HUES6 (cell line): Measurements from ENCODE around the gene PTPRU.
"Not testable (repeated sequence)": the region's sequence is repeated elsewhere in the genome, so short reads cannot be mapped to it uniquely, and the experiment has no call there.

Source experiments
- H3K27ac ChIP-seq: 2 replicates; pipeline ENCODE4 v1.7.0; 2013; ENCODE audit warnings: low read depth, mild to moderate bottlenecking, low read length, inconsistent platforms
- H3K27me3 ChIP-seq: 2 replicates; pipeline ENCODE4 v1.6.1; 2013; ENCODE audit warnings: low read length; ENCODE audit not compliant: control insufficient read depth, insufficient read depth
- H3K36me3 ChIP-seq: 2 replicates; pipeline ENCODE4 v1.6.1; 2013; ENCODE audit warnings: low read length; ENCODE audit not compliant: control insufficient read depth, insufficient read depth
- H3K4me1 ChIP-seq: 2 replicates; pipeline ENCODE4 v1.6.1; 2013; ENCODE audit warnings: low read length; ENCODE audit not compliant: control insufficient read depth, insufficient read depth
- H3K4me3 ChIP-seq: 2 replicates; pipeline ENCODE4 v1.5.1; 2013; ENCODE audit warnings: low read depth, low read length
- H3K9ac ChIP-seq: one replicate; pipeline ENCODE4 v1.6.1; 2013; ENCODE audit warnings: mild to moderate bottlenecking, low read length
- H3K9me3 ChIP-seq: 2 replicates; pipeline ENCODE4 v1.6.1; 2013; ENCODE audit warnings: low read depth, low read length; ENCODE audit not compliant: control insufficient read depth, insufficient read depth

PTPRU gene

GRCh38 chr1:29291756-29292155 is 55.4 kb downstream of the PTPRU start:
- Histone ChIP-seq H3K4me1 (no peaks in the 10 kb centered on the region), H3K36me3 (peaks cover 16% of the 10 kb centered on the region), H3K4me3 (no peak overlapping the region), H3K9me3 (no peaks in the 10 kb centered on the region), H3K27ac (no peak overlapping the region), H3K9ac (no peak overlapping the region), H3K27me3 (no peaks in the 10 kb centered on the region)

- H3K9me3 ChIP-seq: no peaks in the 10 kb centered on the region
- H3K4me3 ChIP-seq: no peak overlapping the region
- H3K4me1 ChIP-seq: no peaks in the 10 kb centered on the region
- no peaks in the 10 kb centered on the region for H3K27me3 ChIP-seq
- H3K27ac ChIP-seq: no peak overlapping the region
- H3K36me3 ChIP-seq: peaks cover 16% of the 10 kb centered on the region
- H3K9ac ChIP-seq: no peak overlapping the region
These were observed 56.0 kb downstream of the PTPRU start for GRCh38 chr1:29292344-29292743.

GRCh38 chr1:29297450-29297849 is 61.1 kb downstream of the PTPRU start:
- Histone ChIP-seq H3K27me3 (no peaks in the 10 kb centered on the region), H3K9me3 (no peaks in the 10 kb centered on the region), H3K4me1 (peaks cover 10% of the 10 kb centered on the region; the same call in 1 of the 2 replicates), H3K27ac (no peak overlapping the region), H3K36me3 (peaks cover 9% of the 10 kb centered on the region), H3K9ac (no peak overlapping the region), H3K4me3 (no peak overlapping the region)

- Histone ChIP-seq H3K27ac (no peak overlapping the region), H3K4me3 (no peak overlapping the region), H3K36me3 (peaks cover 8% of the 10 kb centered on the region), H3K9me3 (no peaks in the 10 kb centered on the region), H3K9ac (no peak overlapping the region), H3K27me3 (no peaks in the 10 kb centered on the region), H3K4me1 (peaks cover 13% of the 10 kb centered on the region)
These were observed 61.9 kb downstream of the PTPRU start for GRCh38 chr1:29298246-29298645.

GRCh38 chr1:29299446-29299845 is 63.1 kb downstream of the PTPRU start:
- H3K4me1 ChIP-seq: peaks cover 13% of the 10 kb centered on the region
- no peaks in the 10 kb centered on the region for H3K9me3 ChIP-seq
- 0 out of 2 replicates have a peak, but pooled peaks cover 9% of the 10 kb centered on the region for H3K36me3 ChIP-seq
- no peaks in the 10 kb centered on the region for H3K27me3 ChIP-seq
- no peak overlapping the region for H3K4me3 ChIP-seq
- H3K27ac ChIP-seq: no peak overlapping the region
- H3K9ac ChIP-seq: no peak overlapping the region

- Histone ChIP-seq H3K36me3 (peaks cover 26% of the 10 kb centered on the region; the same call in 1 of the 2 replicates), H3K4me1 (peaks cover 17% of the 10 kb centered on the region)
- H3K4me3 ChIP-seq, H3K9ac ChIP-seq, H3K27me3 ChIP-seq, H3K27ac ChIP-seq, H3K9me3 ChIP-seq: not testable (repeated sequence)
These were observed 65.4 kb downstream of the PTPRU start for GRCh38 chr1:29301732-29302131.

GRCh38 chr1:29303201-29304024 is 67.1 kb downstream of the PTPRU start:
- peaks cover 17% of the 10 kb centered on the region for H3K4me1 ChIP-seq
- H3K36me3 ChIP-seq: peaks cover 30% of the 10 kb centered on the region
- no peaks in the 10 kb centered on the region for H3K27me3 ChIP-seq
- H3K9me3 ChIP-seq: no peaks in the 10 kb centered on the region
- H3K27ac ChIP-seq: no peak overlapping the region
- no peak overlapping the region for H3K9ac ChIP-seq
- no peak overlapping the region for H3K4me3 ChIP-seq

GRCh38 chr1:29304025-29304684 is 67.8 kb downstream of the PTPRU start:
- H3K27ac ChIP-seq: no peak overlapping the region
- H3K9me3 ChIP-seq: no peaks in the 10 kb centered on the region
- H3K4me1 ChIP-seq: peaks cover 17% of the 10 kb centered on the region
- peaks cover 30% of the 10 kb centered on the region for H3K36me3 ChIP-seq
- H3K27me3 ChIP-seq: no peaks in the 10 kb centered on the region
- no peak overlapping the region for H3K4me3 ChIP-seq
- no peak overlapping the region for H3K9ac ChIP-seq

GRCh38 chr1:29305943-29306342 is 69.6 kb downstream of the PTPRU start:
- Histone ChIP-seq H3K9ac (no peak overlapping the region), H3K36me3 (peaks cover 30% of the 10 kb centered on the region), H3K27me3 (no peaks in the 10 kb centered on the region), H3K4me1 (peaks cover 8% of the 10 kb centered on the region), H3K9me3 (no peaks in the 10 kb centered on the region), H3K4me3 (no peak overlapping the region), H3K27ac (no peak overlapping the region)

GRCh38 chr1:29306471-29307140 is 70.3 kb downstream of the PTPRU start:
- Histone ChIP-seq H3K9ac (no peak overlapping the region), H3K4me3 (no peak overlapping the region), H3K9me3 (no peaks in the 10 kb centered on the region), H3K36me3 (peaks cover 35% of the 10 kb centered on the region), H3K27ac (no peak overlapping the region), H3K4me1 (peaks cover 7% of the 10 kb centered on the region), H3K27me3 (no peaks in the 10 kb centered on the region)

- Histone ChIP-seq H3K9ac (no peak overlapping the region), H3K27me3 (no peaks in the 10 kb centered on the region), H3K9me3 (no peaks in the 10 kb centered on the region), H3K4me1 (peaks cover 8% of the 10 kb centered on the region; the same call in 1 of the 2 replicates), H3K4me3 (no peak overlapping the region), H3K36me3 (peaks cover 33% of the 10 kb centered on the region), H3K27ac (no peak overlapping the region)
These were observed 72.8 kb downstream of the PTPRU start for GRCh38 chr1:29309075-29309474.
